Stimulated activated CD8-positive, alpha-beta memory T cell treated with anti-CD3 and anti-CD28 coated beads, Interleukin-15, amount 100 ng/mL, for 1 hour (primary cell): ENCODE results near the gene CCDC32.
"Not testable (repeated sequence)": the region's sequence is repeated elsewhere in the genome, so short reads cannot be mapped to it uniquely, and the experiment has no call there.

Experiments used
- DNase-seq: peaks from one replicate; pipeline ENCODE4 v3.0.0-alpha.2; 2020; ENCODE audit warnings: low read depth

CCDC32 gene

GRCh38 chr15:40564591-40565332, at the start of gene CCDC32:
TSS of gene CCDC32 (minus strand) at chr15:40565042. CDS start at chr15:40563015, 2,027 bp downstream.
- DNase-seq: peak; percentile 91

- no peak for DNase-seq
Measured at GRCh38 chr15:40613080-40613479, 48.2 kb upstream of the CCDC32 start.

- no peak for DNase-seq
Measured at GRCh38 chr15:40603935-40604334, 39.1 kb upstream of the CCDC32 start.

GRCh38 chr15:40600956-40601355, 36.1 kb upstream of the CCDC32 start:
- DNase-seq: no peak

- no peak for DNase-seq
Measured at GRCh38 chr15:40598672-40599071, 33.8 kb upstream of the CCDC32 start.

GRCh38 chr15:40598126-40598525, 33.3 kb upstream of the CCDC32 start:
- no peak for DNase-seq

GRCh38 chr15:40597024-40597423, 32.2 kb upstream of the CCDC32 start:
- DNase-seq: no peak

GRCh38 chr15:40595773-40596172, 30.9 kb upstream of the CCDC32 start:
- DNase-seq: no peak

GRCh38 chr15:40595219-40595618, 30.4 kb upstream of the CCDC32 start:
- no peak for DNase-seq

- no peak for DNase-seq
Measured at GRCh38 chr15:40594429-40594836, 29.6 kb upstream of the CCDC32 start.

- DNase-seq: peak; percentile 81
Measured at GRCh38 chr15:40593588-40594428, 29.0 kb upstream of the CCDC32 start, which contains the start of gene KNL1. TSS of gene KNL1 (plus strand) at chr15:40594249. CDS start at chr15:40602932, 8,683 bp downstream.

GRCh38 chr15:40593165-40593564, 28.3 kb upstream of the CCDC32 start:
- no peak for DNase-seq

- DNase-seq: no peak
Measured at GRCh38 chr15:40591389-40591788, 26.5 kb upstream of the CCDC32 start.

- DNase-seq: no peak
Measured at GRCh38 chr15:40590667-40591050, 25.8 kb upstream of the CCDC32 start.

GRCh38 chr15:40584191-40584590, 19.3 kb upstream of the CCDC32 start:
- no peak for DNase-seq

GRCh38 chr15:40582726-40583246, 17.9 kb upstream of the CCDC32 start:
- DNase-seq: no peak

GRCh38 chr15:40581796-40582195, 17.0 kb upstream of the CCDC32 start:
- DNase-seq: not testable (repeated sequence)

- no peak for DNase-seq
Measured at GRCh38 chr15:40578892-40579291, 14.1 kb upstream of the CCDC32 start.

- DNase-seq: not testable (repeated sequence)
Measured at GRCh38 chr15:40576914-40577313, 12.1 kb upstream of the CCDC32 start.

GRCh38 chr15:40575113-40575512, 10.3 kb upstream of the CCDC32 start:
- DNase-seq: no peak

- peak; percentile 92 for DNase-seq
Measured at GRCh38 chr15:40569129-40569953, 4.5 kb upstream of the CCDC32 start, which contains the start of gene RPUSD2. TSS of gene RPUSD2 (plus strand) at chr15:40569299. CDS start at chr15:40569338, 39 bp downstream.

GRCh38 chr15:40567111-40567510, 2.3 kb upstream of the CCDC32 start:
- DNase-seq: no peak
